Smooth muscle cell (in vitro differentiated cells): Measurements from ENCODE around the gene TRNP1. TPM values are rescaled to one million over a fixed set of nuclear protein-coding genes. Genes with fewer than 3 reads are reported as not detected.

Experiments
- DNase-seq: peaks from one replicate; lab custom pipeline; 2025; ENCODE audit not compliant: unreplicated experiment; lab: John Stamatoyannopoulos, UW
- H2AFZ ChIP-seq: fragments of 200-600 bp; sonication (generic); 2 replicates; pipeline ENCODE4 v1.6.0; 2016; ENCODE audit warnings: antibody characterized with exemption, low read depth, mild to moderate bottlenecking
- H3F3A ChIP-seq: fragments of 200-600 bp; sonication (generic); 2 replicates; pipeline ENCODE4 v1.6.0; 2017; ENCODE audit warnings: antibody characterized with exemption, low read depth
- H3K27ac ChIP-seq: fragments of 200-600 bp; sonication (generic); 2 replicates; pipeline ENCODE4 v1.5.1; 2016; ENCODE audit warnings: low read depth, mild to moderate bottlenecking
- H3K27me3 ChIP-seq: fragments of 200-600 bp; sonication (generic); 2 replicates; pipeline ENCODE4 v1.6.1; 2016; ENCODE audit warnings: low read depth, mild to moderate bottlenecking
- H3K36me3 ChIP-seq: fragments of 200-600 bp; sonication (generic); 2 replicates; pipeline ENCODE4 v1.5.1; 2016; ENCODE audit warnings: low read depth
- H3K4me1 ChIP-seq: fragments of 200-600 bp; sonication (generic); 2 replicates; pipeline ENCODE4 v1.5.1; 2016; ENCODE audit warnings: low read depth
- H3K4me2 ChIP-seq: fragments of 200-600 bp; sonication (generic); 2 replicates; pipeline ENCODE4 v1.6.0; 2016; ENCODE audit warnings: mild to moderate bottlenecking
- H3K4me3 ChIP-seq: fragments of 200-600 bp; sonication (generic); 2 replicates; pipeline ENCODE4 v1.5.1; 2016; ENCODE audit warnings: mild to moderate bottlenecking
- H3K79me2 ChIP-seq: fragments of 200-600 bp; sonication (generic); 2 replicates; pipeline ENCODE4 v1.6.0; 2016; ENCODE audit warnings: low read depth, mild to moderate bottlenecking
- H3K9ac ChIP-seq: fragments of 200-600 bp; sonication (generic); 2 replicates; pipeline ENCODE4 v1.6.0; 2016; ENCODE audit warnings: low read depth
- H3K9me3 ChIP-seq: fragments of 200-600 bp; sonication (generic); replicated peaks from 2 replicates; pipeline ENCODE4 v1.5.1; 2016; ENCODE audit warnings: low read depth
- H4K20me1 ChIP-seq: fragments of 200-600 bp; sonication (generic); 2 replicates; pipeline ENCODE4 v1.6.0; 2016; ENCODE audit warnings: low read depth
- CTCF ChIP-seq: fragments of 200-600 bp; sonication (generic); IDR thresholded peaks from 2 replicates; pipeline ENCODE4 v1.5.1; 2017; ENCODE audit warnings: borderline replicate concordance, mild to moderate bottlenecking, antibody characterized with exemption; ENCODE audit not compliant: insufficient read depth, poor library complexity, severe bottlenecking
- WGBS: methylation state at CpG from one replicate; pipeline ENCODE4 v1.1.7; 2016; ENCODE audit warnings: low lambda C conversion rate; 5-methylcytosine and 5-hydroxymethylcytosine counted together
- polyA plus RNA-seq: library from polyadenylated mRNA; unstranded; fragments of >200 nt; fragmentation: Nextera tagmentation; extraction: Ambion mirVana; gene quantifications from 2 replicates; pipeline ENCODE4 v1.2.1, GENCODE V29; 2016
- total RNA-seq: library from RNA; depleted of rRNA; stranded (reverse); fragments of >200 nt; gene quantifications from 2 replicates; pipeline ENCODE4 v1.2.3, GENCODE V29; 2014

TRNP1 gene
- total and polyA plus RNA-seq, 2 experiments from 2014 or later, result 4.4 to 18.6 TPM

GRCh38 chr1:27031235-27032118 is 38.0 kb downstream of the TRNP1 start:
- peaks cover 5% of the 10 kb centered on the region for H3F3A ChIP-seq
- DNase-seq, result peak; percentile 56
- no peaks in the 10 kb centered on the region for H3K79me2 ChIP-seq
- H4K20me1 ChIP-seq, result no peaks in the 10 kb centered on the region
- 32% methylated on average over 36 of the region's 43 CpGs for WGBS
- H3K36me3 ChIP-seq, result no peaks in the 10 kb centered on the region
- no peaks in the 10 kb centered on the region for H3K27me3 ChIP-seq
- TF ChIP-seq CTCF, result no peak
- H3K4me3 ChIP-seq, result peak overlapping the region; percentile 27
- H3K4me1 ChIP-seq, result peaks cover 20% of the 10 kb centered on the region
- peak overlapping the region; percentile 70 for H2AFZ ChIP-seq
- H3K9ac ChIP-seq, result no peak overlapping the region
- peak overlapping the region; percentile 56 for H3K4me2 ChIP-seq
- H3K9me3 ChIP-seq, result no peaks in the 10 kb centered on the region
- H3K27ac ChIP-seq, result peak overlapping the region; percentile 60

GRCh38 chr1:27032119-27032461 is 38.6 kb downstream of the TRNP1 start:
- peak overlapping the region; percentile 27 for H3K4me3 ChIP-seq
- H3K9ac ChIP-seq, result no peak overlapping the region
- H3K9me3 ChIP-seq, result no peaks in the 10 kb centered on the region
- no peaks in the 10 kb centered on the region for H3K36me3 ChIP-seq
- peak overlapping the region; percentile 20 for H3K27ac ChIP-seq
- H3K4me1 ChIP-seq, result peaks cover 14% of the 10 kb centered on the region
- DNase-seq, result no peak
- no peaks in the 10 kb centered on the region for H4K20me1 ChIP-seq
- peak overlapping the region; percentile 70 for H2AFZ ChIP-seq
- no peaks in the 10 kb centered on the region for H3K79me2 ChIP-seq
- 92% methylated on average over 2 of the region's 2 CpGs for WGBS
- H3F3A ChIP-seq, result no peaks in the 10 kb centered on the region
- no peaks in the 10 kb centered on the region for H3K27me3 ChIP-seq
- TF ChIP-seq CTCF, result no peak
- peak overlapping the region; percentile 56 for H3K4me2 ChIP-seq

GRCh38 chr1:27033043-27033746 is 39.7 kb downstream of the TRNP1 start:
- H3F3A ChIP-seq, result no peaks in the 10 kb centered on the region
- WGBS, result 75% methylated on average over 7 of the region's 7 CpGs
- no peaks in the 10 kb centered on the region for H3K36me3 ChIP-seq
- H3K27ac ChIP-seq, result peak overlapping the region; percentile 10
- no peaks in the 10 kb centered on the region for H3K79me2 ChIP-seq
- H4K20me1 ChIP-seq, result no peaks in the 10 kb centered on the region
- DNase-seq, result no peak
- H3K4me2 ChIP-seq, result no peak overlapping the region
- no peak overlapping the region for H2AFZ ChIP-seq
- no peak overlapping the region for H3K9ac ChIP-seq
- no peak overlapping the region for H3K4me3 ChIP-seq
- no peak for TF ChIP-seq CTCF
- H3K9me3 ChIP-seq, result no peaks in the 10 kb centered on the region
- H3K4me1 ChIP-seq, result peaks cover 6% of the 10 kb centered on the region
- H3K27me3 ChIP-seq, result no peaks in the 10 kb centered on the region
